GM12872 (cell line): Measurements from ENCODE around the gene ZNF575.

Experiments
- TF ChIP-seq, protein P1 (sequence below): IDR thresholded peaks from 3 replicates; pipeline ENCODE4 v1.5.1; 2011; ENCODE audit warnings: low read depth, mild to moderate bottlenecking, low read length, moderate library complexity; ENCODE audit not compliant: insufficient read depth

Gene ZNF575

GRCh38 chr19:43504426-43505185 is 28.4 kb upstream of the ZNF575 start, which contains the start of gene PHLDB3:
Gene PHLDB3 (minus strand): TSS chr19:43504746. CDS start chr19:43504118, 628 bp downstream.
- TF ChIP-seq, protein P1, sequence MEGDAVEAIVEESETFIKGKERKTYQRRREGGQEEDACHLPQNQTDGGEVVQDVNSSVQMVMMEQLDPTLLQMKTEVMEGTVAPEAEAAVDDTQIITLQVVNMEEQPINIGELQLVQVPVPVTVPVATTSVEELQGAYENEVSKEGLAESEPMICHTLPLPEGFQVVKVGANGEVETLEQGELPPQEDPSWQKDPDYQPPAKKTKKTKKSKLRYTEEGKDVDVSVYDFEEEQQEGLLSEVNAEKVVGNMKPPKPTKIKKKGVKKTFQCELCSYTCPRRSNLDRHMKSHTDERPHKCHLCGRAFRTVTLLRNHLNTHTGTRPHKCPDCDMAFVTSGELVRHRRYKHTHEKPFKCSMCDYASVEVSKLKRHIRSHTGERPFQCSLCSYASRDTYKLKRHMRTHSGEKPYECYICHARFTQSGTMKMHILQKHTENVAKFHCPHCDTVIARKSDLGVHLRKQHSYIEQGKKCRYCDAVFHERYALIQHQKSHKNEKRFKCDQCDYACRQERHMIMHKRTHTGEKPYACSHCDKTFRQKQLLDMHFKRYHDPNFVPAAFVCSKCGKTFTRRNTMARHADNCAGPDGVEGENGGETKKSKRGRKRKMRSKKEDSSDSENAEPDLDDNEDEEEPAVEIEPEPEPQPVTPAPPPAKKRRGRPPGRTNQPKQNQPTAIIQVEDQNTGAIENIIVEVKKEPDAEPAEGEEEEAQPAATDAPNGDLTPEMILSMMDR, result no peak

DNA sequence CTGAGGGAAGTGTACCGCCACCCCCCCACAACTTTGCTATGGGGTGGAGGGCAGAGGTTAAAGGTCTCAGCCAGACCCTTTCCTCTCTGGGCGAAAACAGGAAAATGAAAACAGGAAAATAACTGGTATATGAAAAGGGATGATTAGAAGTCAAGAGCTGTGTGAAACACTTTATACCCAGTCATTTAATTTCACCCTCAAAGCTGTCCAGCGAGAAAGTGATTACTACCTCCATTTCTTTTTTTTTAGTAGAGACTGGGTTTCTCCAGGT is 27.9 kb upstream of the ZNF575 start:
- TF ChIP-seq, protein P1, result no peak

GRCh38 chr19:43505941-43506340 is 27.0 kb upstream of the ZNF575 start:
- TF ChIP-seq, protein P1, result no peak

DNA sequence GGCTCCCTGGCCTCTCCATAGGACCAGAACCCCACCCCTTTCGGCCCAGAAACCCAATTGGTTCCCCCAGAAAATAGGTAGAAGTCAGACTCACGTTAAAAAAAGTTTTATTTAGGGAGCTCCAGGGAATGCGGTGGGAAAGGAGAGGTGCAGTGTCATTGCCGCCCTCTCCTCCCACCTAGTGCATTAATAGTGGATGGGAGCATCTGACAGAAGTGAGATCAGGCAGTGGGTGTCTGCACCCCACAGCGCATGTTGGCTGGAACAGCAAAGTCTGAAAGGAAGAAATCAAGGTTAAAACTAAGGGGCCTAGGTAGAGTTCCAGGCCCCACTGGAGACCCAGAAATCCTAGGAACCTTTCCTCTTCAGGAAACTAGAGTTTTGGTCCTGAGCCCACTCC is 26.4 kb upstream of the ZNF575 start:
- TF ChIP-seq, protein P1, result no peak

DNA sequence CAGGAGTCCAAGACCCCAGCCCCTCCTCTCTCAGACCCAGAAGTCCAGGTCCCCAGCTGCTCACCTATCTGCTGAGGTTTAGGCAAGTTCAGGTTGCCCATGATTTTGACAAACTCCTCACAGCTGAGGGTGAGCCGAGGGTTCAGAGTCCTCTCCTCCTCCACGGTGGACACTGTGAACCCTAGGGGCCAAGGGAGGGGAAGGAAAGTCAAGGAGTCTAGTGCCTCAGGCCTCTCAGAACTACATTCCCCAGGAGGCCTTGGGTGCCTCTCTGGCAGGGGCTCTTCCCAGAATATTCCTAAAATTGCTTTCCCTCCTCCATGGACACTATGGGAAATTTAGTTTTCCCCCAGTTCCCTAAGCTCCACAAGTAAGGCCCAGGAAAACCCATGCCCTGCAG is 25.1 kb upstream of the ZNF575 start:
- TF ChIP-seq, protein P1, result no peak

- TF ChIP-seq, protein P1, result no peak
Measured at GRCh38 chr19:43510713-43511112, 22.3 kb upstream of the ZNF575 start.

- TF ChIP-seq, protein P1, result no peak
Measured at GRCh38 chr19:43511324-43511723, 21.7 kb upstream of the ZNF575 start.

DNA sequence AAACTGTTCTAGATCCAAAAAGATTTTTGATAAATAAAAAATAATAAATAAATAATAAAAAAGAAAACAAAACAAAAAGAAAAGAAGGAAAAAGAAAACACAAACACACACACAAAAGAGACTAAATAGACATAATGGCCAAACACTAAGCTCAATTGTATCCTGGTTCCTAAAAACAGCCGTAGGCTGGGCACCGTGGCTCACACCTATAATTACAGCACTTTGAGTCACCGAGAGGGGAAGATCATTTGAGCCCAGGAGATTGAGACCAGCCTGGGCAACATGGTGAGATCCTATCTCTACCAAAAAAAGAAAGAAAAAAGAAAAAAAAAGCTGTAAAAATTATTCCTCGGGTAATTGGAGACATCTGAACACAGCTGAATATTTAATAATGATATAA is 14.9 kb upstream of the ZNF575 start:
- TF ChIP-seq, protein P1, result no peak
